ENCODE results near the gene APC.

APC gene

GRCh38 chr5:112820246-112820645 lies 82.6 kb downstream of the APC start:
- ChIA-PET POLR2A (no interaction called here), CTCF (interaction anchor here (0.6 kb wide), 1 partner anchor 1268 kb away, joined by 3 read pairs; no protein-coding TSS in a partner anchor)
- H3K4me1 ChIP-seq (ENCODE audit: control insufficient read depth, insufficient read depth, low read length): no peaks in the 10 kb centered on the region
- no peaks in the 10 kb centered on the region for H3K9me3 ChIP-seq (ENCODE audit: control insufficient read depth, insufficient read depth, low read depth, low read length)
- peaks cover 10 to 46% of the 10 kb centered on the region in 2 experiments for H3K36me3 ChIP-seq (ENCODE audit: control insufficient read depth in 2 of 2, insufficient read depth in 1 of 2, low read length in 2 of 2)
- no peak for TF ChIP-seq ZNF350 (tag by site-specific recombination; IDR thresholded peaks at IDR 0.05)
- TF ChIP-seq WT1 (tag by site-specific recombination; IDR thresholded peaks at IDR 0.05): no peak
- no peak for TF ChIP-seq ZNF768 (tag by site-specific recombination; IDR thresholded peaks at IDR 0.05)
- no peak for TF ChIP-seq ZNF362 (tag by site-specific recombination; IDR thresholded peaks at IDR 0.05)
- TF ChIP-seq ZNF555 (tag by site-specific recombination; conservative IDR thresholded peaks at IDR 0.05): no peak
- TF ChIP-seq ZFP69B (tag by site-specific recombination; IDR thresholded peaks at IDR 0.05): no peak
- no peak for TF ChIP-seq ATF2 (tag by site-specific recombination; IDR thresholded peaks at IDR 0.05; ENCODE audit: low read depth)
- no peak for TF ChIP-seq ZNF48 (tag by site-specific recombination; IDR thresholded peaks at IDR 0.05)
- TF ChIP-seq ZNF76 (tag by site-specific recombination; IDR thresholded peaks at IDR 0.05; ENCODE audit: borderline replicate concordance, low read depth): no peak
- no peak for TF ChIP-seq ZBTB1 (tag by site-specific recombination; IDR thresholded peaks at IDR 0.05)
- TF ChIP-seq ZNF501 (tag by site-specific recombination; IDR thresholded peaks at IDR 0.05): no peak
- no peak for TF ChIP-seq ZNF302 (tag by site-specific recombination; IDR thresholded peaks at IDR 0.05; ENCODE audit: low read depth)
- no peak overlapping the region for H3K4me3 ChIP-seq (ENCODE audit: low read depth, low read length)
- no peak overlapping the region for H3K27ac ChIP-seq (ENCODE audit: extremely low read depth, low read depth, low read length)

- H3K36me3 ChIP-seq (ENCODE audit: control insufficient read depth in 2 of 2, insufficient read depth in 1 of 2, low read length in 2 of 2): peaks cover 11 to 42% of the 10 kb centered on the region in 2 experiments
These were observed 84.8 kb downstream of the APC start for GRCh38 chr5:112822456-112822855.

GRCh38 chr5:112823181-112823580 lies 85.5 kb downstream of the APC start:
- ChIA-PET CTCF (interaction anchor here (0.9 kb wide), 1 partner anchor 270 kb away, joined by 3 read pairs; no protein-coding TSS in a partner anchor), POLR2A (no interaction called here)
- H3K9me3 ChIP-seq (ENCODE audit: control insufficient read depth, insufficient read depth, low read depth, low read length): no peaks in the 10 kb centered on the region
- H3K27ac ChIP-seq (ENCODE audit: extremely low read depth, low read depth, low read length): no peak overlapping the region
- no peaks in the 10 kb centered on the region for H3K4me1 ChIP-seq (ENCODE audit: control insufficient read depth, insufficient read depth, low read length)
- H3K4me3 ChIP-seq (ENCODE audit: low read depth, low read length): no peak overlapping the region
- H3K36me3 ChIP-seq (ENCODE audit: control insufficient read depth in 2 of 2, insufficient read depth in 1 of 2, low read length in 2 of 2): peaks cover 19 to 50% of the 10 kb centered on the region in 2 experiments
- TF ChIP-seq ZNF792 (tag by site-specific recombination; IDR thresholded peaks at IDR 0.05) (no peak), ZNF37A (tag by site-specific recombination; IDR thresholded peaks at IDR 0.05) (no peak), ZNF138 (tag by site-specific recombination; IDR thresholded peaks at IDR 0.05; ENCODE audit: borderline replicate concordance) (no peak), RBAK (tag by site-specific recombination; IDR thresholded peaks at IDR 0.05) (no peak), YY2 (tag by site-specific recombination; IDR thresholded peaks at IDR 0.05) (no peak), ZNF670 (tag by site-specific recombination; IDR thresholded peaks at IDR 0.05; ENCODE audit: low read depth) (no peak), YY1 (tag by site-specific recombination; IDR thresholded peaks at IDR 0.05) (no peak), ZBTB26 (tag by site-specific recombination; optimal IDR thresholded peaks at IDR 0.05) (no peak), MYNN (tag by site-specific recombination; IDR thresholded peaks at IDR 0.05; ENCODE audit: borderline replicate concordance) (no peak)
- TF ChIP-seq, protein P1, sequence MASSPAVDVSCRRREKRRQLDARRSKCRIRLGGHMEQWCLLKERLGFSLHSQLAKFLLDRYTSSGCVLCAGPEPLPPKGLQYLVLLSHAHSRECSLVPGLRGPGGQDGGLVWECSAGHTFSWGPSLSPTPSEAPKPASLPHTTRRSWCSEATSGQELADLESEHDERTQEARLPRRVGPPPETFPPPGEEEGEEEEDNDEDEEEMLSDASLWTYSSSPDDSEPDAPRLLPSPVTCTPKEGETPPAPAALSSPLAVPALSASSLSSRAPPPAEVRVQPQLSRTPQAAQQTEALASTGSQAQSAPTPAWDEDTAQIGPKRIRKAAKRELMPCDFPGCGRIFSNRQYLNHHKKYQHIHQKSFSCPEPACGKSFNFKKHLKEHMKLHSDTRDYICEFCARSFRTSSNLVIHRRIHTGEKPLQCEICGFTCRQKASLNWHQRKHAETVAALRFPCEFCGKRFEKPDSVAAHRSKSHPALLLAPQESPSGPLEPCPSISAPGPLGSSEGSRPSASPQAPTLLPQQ (tag by site-specific recombination; IDR thresholded peaks at IDR 0.05): no peak
- TF ChIP-seq, protein P2, sequence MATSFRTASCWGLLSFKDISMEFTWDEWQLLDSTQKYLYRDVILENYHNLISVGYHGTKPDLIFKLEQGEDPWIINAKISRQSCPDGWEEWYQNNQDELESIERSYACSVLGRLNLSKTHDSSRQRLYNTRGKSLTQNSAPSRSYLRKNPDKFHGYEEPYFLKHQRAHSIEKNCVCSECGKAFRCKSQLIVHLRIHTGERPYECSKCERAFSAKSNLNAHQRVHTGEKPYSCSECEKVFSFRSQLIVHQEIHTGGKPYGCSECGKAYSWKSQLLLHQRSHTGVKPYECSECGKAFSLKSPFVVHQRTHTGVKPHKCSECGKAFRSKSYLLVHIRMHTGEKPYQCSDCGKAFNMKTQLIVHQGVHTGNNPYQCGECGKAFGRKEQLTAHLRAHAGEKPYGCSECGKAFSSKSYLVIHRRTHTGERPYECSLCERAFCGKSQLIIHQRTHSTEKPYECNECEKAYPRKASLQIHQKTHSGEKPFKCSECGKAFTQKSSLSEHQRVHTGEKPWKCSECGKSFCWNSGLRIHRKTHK (tag by site-specific recombination; IDR thresholded peaks at IDR 0.05): no peak

More at GRCh38 chr5:112822456-112822855, 84.8 kb downstream of the APC start:
- Histone ChIP-seq H3K9me3 (ENCODE audit: control insufficient read depth, insufficient read depth, low read depth, low read length) (no peaks in the 10 kb centered on the region), H3K4me3 (ENCODE audit: low read depth, low read length) (no peak overlapping the region), H3K27ac (ENCODE audit: extremely low read depth, low read depth, low read length) (no peak overlapping the region), H3K4me1 (ENCODE audit: control insufficient read depth, insufficient read depth, low read length) (no peaks in the 10 kb centered on the region)
- POLR2A ChIA-PET: interaction anchor here (0.5 kb wide), 1 partner anchor 67 kb away, joined by 4 read pairs; no protein-coding TSS in a partner anchor
- CTCF ChIA-PET: interaction anchor here (0.9 kb wide), 1 partner anchor 270 kb away, joined by 3 read pairs; no protein-coding TSS in a partner anchor
- TF ChIP-seq GLIS2 (tag by site-specific recombination; IDR thresholded peaks at IDR 0.05) (no peak), ZNF561 (tag by site-specific recombination; IDR thresholded peaks at IDR 0.05; ENCODE audit: borderline replicate concordance) (no peak), ZBTB20 (tag by site-specific recombination; IDR thresholded peaks at IDR 0.05) (no peak), KLF10 (tag by site-specific recombination; IDR thresholded peaks at IDR 0.05) (no peak), MYNN (tag by site-specific recombination; IDR thresholded peaks at IDR 0.05; ENCODE audit: borderline replicate concordance) (no peak), ZNF76 (tag by site-specific recombination; IDR thresholded peaks at IDR 0.05; ENCODE audit: borderline replicate concordance, low read depth) (no peak), ZNF777 (tag by site-specific recombination; IDR thresholded peaks at IDR 0.05; ENCODE audit: borderline replicate concordance) (no peak), ZNF248 (tag by site-specific recombination; IDR thresholded peaks at IDR 0.05) (no peak), ZNF654 (tag by site-specific recombination; IDR thresholded peaks at IDR 0.05; ENCODE audit: low read depth) (no peak), OSR2 (tag by site-specific recombination; IDR thresholded peaks at IDR 0.05) (no peak)
